Bronchial epithelial cell (primary cell): ENCODE measurements around the gene BET1. TPM values are rescaled to one million over a fixed set of nuclear protein-coding genes. Genes with fewer than 3 reads are reported as not detected.

Source experiments
- DNase-seq: peaks from one replicate; pipeline ENCODE4 v3.0.0-alpha.2; 2010; ENCODE audit warnings: low read depth
- FAIRE-seq: peaks from 2 replicates; lab custom pipeline; 2011; peaks lifted over from hg19 to GRCh38; lab: Jason Lieb, UNC
- H3K27me3 ChIP-seq: 2 replicates; pipeline ENCODE4 v1.5.1; 2011; ENCODE audit warnings: low read length; ENCODE audit not compliant: control insufficient read depth, insufficient read depth
- H3K36me3 ChIP-seq: 2 replicates; pipeline ENCODE4 v1.5.1; 2011; ENCODE audit warnings: low read length; ENCODE audit not compliant: control insufficient read depth, insufficient read depth
- H3K4me3 ChIP-seq: 2 replicates; pipeline ENCODE4 v1.5.1; 2011; ENCODE audit warnings: mild to moderate bottlenecking, low read depth, low read length, control low read depth
- total RNA-seq: library from RNA; depleted of rRNA; stranded (reverse); fragments of >200 nt; gene quantifications from 2 replicates; pipeline ENCODE4 v1.2.1, GENCODE V29; 2014
- TF ChIP-seq, protein P1 (sequence below): IDR thresholded peaks from 2 replicates; pipeline ENCODE4 v1.5.1; 2011; ENCODE audit warnings: mild to moderate bottlenecking, moderate library complexity, low read length, control low read depth, inconsistent platforms; ENCODE audit not compliant: insufficient read depth, severe bottlenecking

BET1 gene
- 32.4 and 40.8 TPM in 2 replicates for total RNA-seq

- H3K4me3 ChIP-seq = peak within 1 kb of the TSS; percentile 69
- TF ChIP-seq, protein P1, sequence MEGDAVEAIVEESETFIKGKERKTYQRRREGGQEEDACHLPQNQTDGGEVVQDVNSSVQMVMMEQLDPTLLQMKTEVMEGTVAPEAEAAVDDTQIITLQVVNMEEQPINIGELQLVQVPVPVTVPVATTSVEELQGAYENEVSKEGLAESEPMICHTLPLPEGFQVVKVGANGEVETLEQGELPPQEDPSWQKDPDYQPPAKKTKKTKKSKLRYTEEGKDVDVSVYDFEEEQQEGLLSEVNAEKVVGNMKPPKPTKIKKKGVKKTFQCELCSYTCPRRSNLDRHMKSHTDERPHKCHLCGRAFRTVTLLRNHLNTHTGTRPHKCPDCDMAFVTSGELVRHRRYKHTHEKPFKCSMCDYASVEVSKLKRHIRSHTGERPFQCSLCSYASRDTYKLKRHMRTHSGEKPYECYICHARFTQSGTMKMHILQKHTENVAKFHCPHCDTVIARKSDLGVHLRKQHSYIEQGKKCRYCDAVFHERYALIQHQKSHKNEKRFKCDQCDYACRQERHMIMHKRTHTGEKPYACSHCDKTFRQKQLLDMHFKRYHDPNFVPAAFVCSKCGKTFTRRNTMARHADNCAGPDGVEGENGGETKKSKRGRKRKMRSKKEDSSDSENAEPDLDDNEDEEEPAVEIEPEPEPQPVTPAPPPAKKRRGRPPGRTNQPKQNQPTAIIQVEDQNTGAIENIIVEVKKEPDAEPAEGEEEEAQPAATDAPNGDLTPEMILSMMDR = no peak
- DNase-seq (peak; percentile 93), FAIRE-seq (no peak)
- H3K36me3 ChIP-seq = no peaks in the 10 kb centered on the region
- H3K27me3 ChIP-seq = no peaks in the 10 kb centered on the region
These were observed at the start of gene BET1 for GRCh38 chr7:94004024-94004951. Gene BET1 (minus strand): TSS chr7:94004355. CDS start chr7:94004216, 139 bp downstream.

- Histone ChIP-seq H3K27me3 (no peaks in the 10 kb centered on the region), H3K36me3 (no peaks in the 10 kb centered on the region), H3K4me3 (no peak overlapping the region)
- FAIRE-seq (no peak), DNase-seq (no peak)
- TF ChIP-seq, protein P1 = no peak
These were observed 49.4 kb upstream of the BET1 start for GRCh38 chr7:94053532-94053931.

- FAIRE-seq (no peak), DNase-seq (no peak)
- H3K4me3 ChIP-seq = no peak overlapping the region
- TF ChIP-seq, protein P1 = no peak
- no peaks in the 10 kb centered on the region for H3K27me3 ChIP-seq
- H3K36me3 ChIP-seq = no peaks in the 10 kb centered on the region
These were observed 48.4 kb upstream of the BET1 start for GRCh38 chr7:94052398-94053180.

DNA sequence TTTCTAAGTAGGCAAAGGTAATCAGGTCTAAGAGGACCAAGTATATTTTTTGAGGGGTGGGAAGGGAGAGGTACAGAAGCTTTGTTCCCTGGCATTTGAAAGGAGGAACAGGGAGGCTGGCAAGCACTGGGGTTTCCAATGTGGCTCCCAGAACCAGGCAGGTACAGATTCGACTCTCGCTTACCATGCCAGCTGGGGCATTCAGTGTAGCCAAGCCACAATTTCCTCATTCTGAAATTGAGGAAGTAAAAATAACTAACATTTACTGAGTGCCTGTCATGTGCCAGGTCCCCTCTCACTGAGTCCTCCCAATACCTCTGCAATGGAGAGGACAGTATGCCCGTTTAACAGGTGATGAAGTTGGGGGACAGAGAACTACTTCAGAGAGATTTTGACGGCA, 45.9 kb upstream of the BET1 start:
- H3K27me3 ChIP-seq = no peaks in the 10 kb centered on the region
- TF ChIP-seq, protein P1 = no peak
- DNase-seq (no peak), FAIRE-seq (no peak)
- H3K4me3 ChIP-seq = no peak overlapping the region
- no peaks in the 10 kb centered on the region for H3K36me3 ChIP-seq

- Histone ChIP-seq H3K27me3 (no peaks in the 10 kb centered on the region), H3K4me3 (no peak overlapping the region), H3K36me3 (no peaks in the 10 kb centered on the region)
- FAIRE-seq = no peak
- DNase-seq = no peak
- TF ChIP-seq, protein P1 = no peak
These were observed 45.5 kb upstream of the BET1 start for GRCh38 chr7:94049615-94050014.
